ENCODE results near the gene RGMA. TPM values are rescaled to one million over a fixed set of nuclear protein-coding genes. Genes with fewer than 3 reads are reported as not detected.
A peak's percentile ranks its signal among the peaks of the same experiment; 100 is the strongest.

RGMA gene
- total and polyA plus RNA-seq, 8 donors: 4.6 to 18.5 (median 13.9) TPM

- H3K4me1 ChIP-seq: no peaks in the 10 kb centered on the region
- no peak for ATAC-seq
- no peaks in the 10 kb centered on the region for H3K36me3 ChIP-seq
- no peaks in the 10 kb centered on the region for H3K27me3 ChIP-seq
- intact Hi-C loops (cut with DNase I): no loop called here
- no peak for TF ChIP-seq CTCF (IDR thresholded peaks at IDR 0.05)
- no peaks in the 10 kb centered on the region for H3K9me3 ChIP-seq
- DNase-seq: no peak
- H3K27ac ChIP-seq: no peak overlapping the region
- H3K4me3 ChIP-seq: no peak overlapping the region
These were observed 42.6 kb upstream of the RGMA start for GRCh38 chr15:93131485-93132095.

DNA sequence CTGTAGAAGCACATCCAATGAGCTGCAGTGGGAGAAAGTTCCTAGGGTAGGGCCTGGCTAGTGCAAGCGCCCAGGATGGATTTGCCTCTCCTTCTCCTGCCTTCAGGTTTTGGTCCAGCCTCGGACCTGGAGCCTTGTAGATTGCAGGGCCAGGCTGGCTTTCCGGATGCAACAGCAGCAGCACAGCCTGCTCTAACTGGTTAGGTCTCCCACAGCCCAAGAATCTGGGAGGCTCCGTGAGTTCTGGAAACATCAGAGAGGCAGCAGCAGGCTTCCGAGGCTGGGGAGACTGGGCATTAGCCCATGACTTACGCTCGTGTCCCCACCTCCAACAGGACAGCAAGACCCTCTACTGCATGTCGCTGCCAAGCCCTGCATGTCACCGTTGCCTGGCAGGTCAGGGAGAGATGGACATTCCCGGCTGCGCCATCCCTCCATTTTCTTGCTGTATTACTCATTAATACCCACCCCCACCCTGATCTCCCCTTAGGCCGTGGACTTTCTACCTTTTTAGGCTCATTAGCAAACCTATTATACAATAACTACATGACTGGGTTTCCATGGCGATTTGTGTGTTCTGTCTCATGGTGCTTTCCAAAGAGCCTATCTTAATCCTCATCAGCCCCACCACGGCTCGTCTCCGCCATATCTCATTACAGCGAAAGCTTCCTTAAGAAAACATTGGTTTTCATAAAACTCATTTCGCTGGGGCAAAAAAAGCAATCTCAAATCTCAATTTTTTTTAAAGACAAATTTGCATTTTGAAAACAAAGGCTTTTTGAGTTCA, 40.9 kb upstream of the RGMA start:
- no peaks in the 10 kb centered on the region for H3K9me3 ChIP-seq
- H3K27ac ChIP-seq: no peak overlapping the region
- H3K4me1 ChIP-seq: no peaks in the 10 kb centered on the region
- H3K4me3 ChIP-seq: no peak overlapping the region
- no peak for TF ChIP-seq CTCF (IDR thresholded peaks at IDR 0.05)
- ATAC-seq: no peak
- intact Hi-C loops (cut with DNase I): no loop called here
- H3K36me3 ChIP-seq: no peaks in the 10 kb centered on the region
- DNase-seq: peak in 1 of 4 donors; percentile 44
- H3K27me3 ChIP-seq: no peaks in the 10 kb centered on the region

GRCh38 chr15:93127286-93127685, 38.3 kb upstream of the RGMA start:
- no peak for ATAC-seq
- intact Hi-C loops (cut with DNase I): no loop called here
- DNase-seq: no peak
- TF ChIP-seq CTCF (IDR thresholded peaks at IDR 0.05): no peak
- H3K4me3 ChIP-seq: no peak overlapping the region
- no peaks in the 10 kb centered on the region for H3K36me3 ChIP-seq
- no peaks in the 10 kb centered on the region for H3K9me3 ChIP-seq
- H3K4me1 ChIP-seq: no peaks in the 10 kb centered on the region
- H3K27me3 ChIP-seq: no peaks in the 10 kb centered on the region
- no peak overlapping the region for H3K27ac ChIP-seq

GRCh38 chr15:93126599-93126998, 37.6 kb upstream of the RGMA start:
- TF ChIP-seq CTCF (IDR thresholded peaks at IDR 0.05): no peak
- Histone ChIP-seq H3K27ac (no peak overlapping the region), H3K9me3 (no peaks in the 10 kb centered on the region), H3K27me3 (no peaks in the 10 kb centered on the region), H3K36me3 (no peaks in the 10 kb centered on the region), H3K4me1 (no peaks in the 10 kb centered on the region), H3K4me3 (no peak overlapping the region)
- intact Hi-C loops (cut with DNase I): no loop called here
- peak; percentile 40 for ATAC-seq
- DNase-seq: peak in 1 of 4 donors; percentile 71

- Histone ChIP-seq H3K27ac (no peak overlapping the region), H3K4me1 (no peaks in the 10 kb centered on the region), H3K9me3 (no peaks in the 10 kb centered on the region), H3K4me3 (no peak overlapping the region), H3K27me3 (no peaks in the 10 kb centered on the region), H3K36me3 (no peaks in the 10 kb centered on the region)
- intact Hi-C loops (cut with DNase I): no loop called here
- no peak for TF ChIP-seq CTCF (IDR thresholded peaks at IDR 0.05)
- DNase-seq: no peak
- no peak for ATAC-seq
These were observed 37.1 kb upstream of the RGMA start for GRCh38 chr15:93126148-93126547.
